Breast epithelium (tissue), 4 donors: ENCODE measurements around the gene THOP1. TPM values are rescaled to one million over a fixed set of nuclear protein-coding genes. Genes with fewer than 3 reads are reported as not detected.

ENCODE experiments used
- DNase-seq, 2 donors: peaks; one replicate each; pipeline ENCODE4 v3.0.0-alpha.2; 2019; ENCODE audit warnings: low spot score in 2 of 2
- H3K27ac ChIP-seq, 2 donors: fragments of 200-600 bp; sonication (generic) in 1 of 2; one replicate each; pipeline ENCODE4 v1.5.1; 2016 to 2019; ENCODE audit warnings: mild to moderate bottlenecking in 1 of 2
- H3K27me3 ChIP-seq, 2 donors: fragments of 200-600 bp; sonication (generic) in 1 of 2; one replicate each; pipeline versions ENCODE4 v1.5.1 to v1.6.0; 2017 to 2019; ENCODE audit warnings: control low read depth in 1 of 2, mild to moderate bottlenecking in 1 of 2
- H3K36me3 ChIP-seq: fragments of 200-600 bp; one replicate; pipeline ENCODE4 v1.5.1; 2019
- H3K4me1 ChIP-seq, 2 donors: fragments of 200-600 bp; sonication (generic); one replicate each; pipeline ENCODE4 v1.5.1; 2016 to 2019; ENCODE audit warnings: control low read depth in 1 of 2
- H3K4me3 ChIP-seq, 3 donors: fragments of 200-600 bp; sonication (generic); 1 replicate in 2 of 3; 2 replicates in 1 of 3; pipeline ENCODE4 v1.5.1; 2016 to 2019; ENCODE audit warnings: mild to moderate bottlenecking in 3 of 3, moderate library complexity in 2 of 3
- H3K9me3 ChIP-seq, 2 donors: fragments of 200-600 bp; sonication (generic) in 1 of 2; one replicate each; pipeline ENCODE4 v1.5.1; 2016 to 2019; ENCODE audit warnings: control low read depth in 1 of 2
- CTCF ChIP-seq, 3 donors: fragments of 450-650 bp; IDR thresholded peaks; one replicate each; pipeline ENCODE4 v1.5.1; 2016 to 2017; ENCODE audit warnings: antibody characterized with exemption in 3 of 3, mild to moderate bottlenecking in 3 of 3, moderate library complexity in 3 of 3
- POLR2A ChIP-seq: fragments of 450-650 bp; IDR thresholded peaks from one replicate; pipeline ENCODE4 v1.6.1; 2016; ENCODE audit warnings: antibody characterized with exemption, mild to moderate bottlenecking, moderate library complexity
- POLR2AphosphoS5 ChIP-seq, 3 donors: sonication (generic); formaldehyde crosslinking; IDR thresholded peaks; one replicate each; pipeline ENCODE4 v1.6.1; 2017; ENCODE audit warnings: antibody characterized with exemption in 3 of 3
- intact Hi-C: fragments of 100-400 bp; cut with DNase I; formaldehyde crosslinking; loops from one replicate; pipeline ENCODE4 v1.15.1; 2023; ENCODE audit warnings: low total_unique reads
- total RNA-seq, 3 donors: library from RNA; depleted of rRNA; stranded (reverse); fragments of >200 nt; gene quantifications; one replicate each; pipeline ENCODE4 v1.1.0, GENCODE V29; 2016

THOP1 gene
- total RNA-seq, 3 donors from 2014 or later, result 26.2 to 40.0 (median 39.1) TPM

GRCh38 chr19:2754659-2755447, 30.4 kb upstream of the THOP1 start:
- Histone ChIP-seq H3K4me3 (no peak overlapping the region), H3K9me3 (no peaks in the 10 kb centered on the region), H3K27me3 (no peaks in the 10 kb centered on the region), H3K36me3 (no peaks in the 10 kb centered on the region), H3K27ac (no peak overlapping the region), H3K4me1 (no peaks in the 10 kb centered on the region)
- intact Hi-C loops, result loop anchor here (10.0 kb wide), 1 partner anchor 110 kb away; no protein-coding TSS in a partner anchor
- no peak for DNase-seq
- TF ChIP-seq POLR2AphosphoS5 (IDR thresholded peaks at IDR 0.05), result no peak
- TF ChIP-seq CTCF (IDR thresholded peaks at IDR 0.05), result no peak
- no peak for TF ChIP-seq POLR2A

GRCh38 chr19:2755448-2755705, 29.9 kb upstream of the THOP1 start:
- TF ChIP-seq POLR2A (no peak), POLR2AphosphoS5 (IDR thresholded peaks at IDR 0.05) (no peak), CTCF (IDR thresholded peaks at IDR 0.05) (no peak)
- no peak overlapping the region for H3K27ac ChIP-seq
- H3K36me3 ChIP-seq, result no peaks in the 10 kb centered on the region
- no peak for DNase-seq
- no peaks in the 10 kb centered on the region for H3K9me3 ChIP-seq
- no peak overlapping the region for H3K4me3 ChIP-seq
- H3K4me1 ChIP-seq, result no peaks in the 10 kb centered on the region
- H3K27me3 ChIP-seq, result no peaks in the 10 kb centered on the region
- intact Hi-C loops, result loop anchor here (10.0 kb wide), 1 partner anchor 111 kb away; no protein-coding TSS in a partner anchor

- Histone ChIP-seq H3K27me3 (no peaks in the 10 kb centered on the region), H3K4me3 (no peak overlapping the region), H3K4me1 (no peaks in the 10 kb centered on the region), H3K36me3 (no peaks in the 10 kb centered on the region), H3K9me3 (no peaks in the 10 kb centered on the region), H3K27ac (no peak overlapping the region)
- no peak for DNase-seq
- intact Hi-C loops, result loop anchor here (10.0 kb wide), 1 partner anchor 111 kb away; no protein-coding TSS in a partner anchor
- TF ChIP-seq POLR2AphosphoS5 (IDR thresholded peaks at IDR 0.05) (no peak), CTCF (IDR thresholded peaks at IDR 0.05) (no peak), POLR2A (no peak)
Observed at GRCh38 chr19:2755811-2756210, 29.5 kb upstream of the THOP1 start.

- DNase-seq, result no peak
- no peaks in the 10 kb centered on the region for H3K9me3 ChIP-seq
- no peak overlapping the region for H3K27ac ChIP-seq
- intact Hi-C loops, result loop anchor here (10.0 kb wide), 1 partner anchor 112 kb away; no protein-coding TSS in a partner anchor
- no peaks in the 10 kb centered on the region for H3K27me3 ChIP-seq
- TF ChIP-seq CTCF (IDR thresholded peaks at IDR 0.05), result no peak
- TF ChIP-seq POLR2AphosphoS5 (IDR thresholded peaks at IDR 0.05), result no peak
- no peak for TF ChIP-seq POLR2A
- H3K4me1 ChIP-seq, result no peaks in the 10 kb centered on the region
- H3K4me3 ChIP-seq, result no peak overlapping the region
- H3K36me3 ChIP-seq, result no peaks in the 10 kb centered on the region
Observed at GRCh38 chr19:2756477-2756876, 28.8 kb upstream of the THOP1 start.
